ENCODE results near the gene APOBEC3F. TPM values are rescaled to one million over a fixed set of nuclear protein-coding genes. Genes with fewer than 3 reads are reported as not detected.
"Not testable (repeated sequence)": the region's sequence is repeated elsewhere in the genome, so short reads cannot be mapped to it uniquely, and the experiment has no call there.

The APOBEC3F gene
- total RNA-seq, 1 donor = 5.6 TPM

DNA sequence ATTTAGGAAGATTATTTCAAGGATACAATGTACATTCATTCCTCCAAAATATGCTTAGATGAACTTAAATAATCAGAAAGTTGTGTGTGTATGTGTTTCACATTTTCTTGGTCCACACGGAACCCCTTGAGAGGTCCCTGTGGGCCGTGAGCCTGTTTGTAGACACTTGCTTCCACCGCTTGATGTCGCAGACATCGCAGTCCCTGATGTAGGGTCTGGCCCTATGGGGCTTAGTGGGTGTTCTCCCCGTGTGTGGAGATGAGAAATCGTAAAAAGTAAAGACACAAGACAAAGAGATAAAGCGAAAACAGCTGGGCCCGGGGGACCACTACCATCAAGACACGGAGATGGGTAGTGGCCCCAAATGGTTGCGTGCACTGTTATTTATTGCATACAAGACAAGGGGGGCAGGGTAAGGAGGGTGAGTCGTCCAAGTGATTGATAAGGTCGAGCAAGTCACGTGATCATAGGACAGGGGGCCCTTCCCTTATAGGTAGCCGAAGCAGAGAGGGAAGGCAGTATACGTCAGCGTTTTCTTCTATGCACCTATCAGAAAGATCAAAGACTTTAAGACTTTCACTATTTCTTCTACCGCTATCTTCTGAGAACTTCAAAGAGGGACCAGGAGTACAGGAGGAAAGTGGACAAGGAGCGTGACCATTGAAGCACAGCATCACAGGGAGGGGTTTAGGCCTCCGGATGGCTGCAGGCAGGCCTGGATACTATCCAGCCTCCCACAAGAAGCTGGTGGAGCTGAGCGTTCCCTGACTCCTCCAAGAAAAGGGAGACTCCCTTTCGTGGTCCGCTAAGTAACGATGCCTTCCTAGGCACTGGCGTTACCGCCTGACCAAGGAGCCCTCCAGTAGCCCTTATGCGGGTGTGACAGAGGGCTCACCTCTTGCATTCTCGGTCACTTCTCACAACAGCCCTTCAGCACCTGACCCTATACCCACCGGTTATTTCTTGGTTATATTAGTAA lies 27.8 kb upstream of the APOBEC3F start:
- TF ChIP-seq, protein P1, sequence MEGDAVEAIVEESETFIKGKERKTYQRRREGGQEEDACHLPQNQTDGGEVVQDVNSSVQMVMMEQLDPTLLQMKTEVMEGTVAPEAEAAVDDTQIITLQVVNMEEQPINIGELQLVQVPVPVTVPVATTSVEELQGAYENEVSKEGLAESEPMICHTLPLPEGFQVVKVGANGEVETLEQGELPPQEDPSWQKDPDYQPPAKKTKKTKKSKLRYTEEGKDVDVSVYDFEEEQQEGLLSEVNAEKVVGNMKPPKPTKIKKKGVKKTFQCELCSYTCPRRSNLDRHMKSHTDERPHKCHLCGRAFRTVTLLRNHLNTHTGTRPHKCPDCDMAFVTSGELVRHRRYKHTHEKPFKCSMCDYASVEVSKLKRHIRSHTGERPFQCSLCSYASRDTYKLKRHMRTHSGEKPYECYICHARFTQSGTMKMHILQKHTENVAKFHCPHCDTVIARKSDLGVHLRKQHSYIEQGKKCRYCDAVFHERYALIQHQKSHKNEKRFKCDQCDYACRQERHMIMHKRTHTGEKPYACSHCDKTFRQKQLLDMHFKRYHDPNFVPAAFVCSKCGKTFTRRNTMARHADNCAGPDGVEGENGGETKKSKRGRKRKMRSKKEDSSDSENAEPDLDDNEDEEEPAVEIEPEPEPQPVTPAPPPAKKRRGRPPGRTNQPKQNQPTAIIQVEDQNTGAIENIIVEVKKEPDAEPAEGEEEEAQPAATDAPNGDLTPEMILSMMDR (IDR thresholded peaks at IDR 0.05; ENCODE audit: insufficient read depth, low read depth, low read length) = no peak
- DNase-seq (ENCODE audit: low read depth) = peak; percentile 8
- H3K4me3 ChIP-seq (ENCODE audit: low read depth, low read length) = no peak overlapping the region

DNA sequence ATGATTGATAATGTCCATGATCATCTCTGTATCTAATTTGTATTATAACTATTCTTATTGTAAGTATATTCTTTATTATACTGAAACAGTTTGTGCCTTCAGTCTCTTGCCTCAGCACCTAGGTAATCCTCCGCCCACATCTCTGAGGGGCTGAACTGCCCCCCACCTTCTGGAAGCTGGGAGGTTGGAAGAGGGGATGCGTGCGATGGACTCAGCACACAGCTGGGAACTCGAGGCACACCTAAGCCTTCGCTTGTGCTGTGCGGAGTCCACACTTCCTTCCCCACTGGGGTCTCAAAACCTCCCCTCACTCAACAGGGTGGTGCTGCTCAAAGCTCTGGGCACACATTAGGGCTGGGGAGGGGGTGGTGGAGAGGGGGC lies 27.1 kb upstream of the APOBEC3F start:
- H3K4me3 ChIP-seq (ENCODE audit: low read depth, low read length) = peak overlapping the region; percentile 69
- DNase-seq (ENCODE audit: low read depth) = not testable (repeated sequence)

DNA sequence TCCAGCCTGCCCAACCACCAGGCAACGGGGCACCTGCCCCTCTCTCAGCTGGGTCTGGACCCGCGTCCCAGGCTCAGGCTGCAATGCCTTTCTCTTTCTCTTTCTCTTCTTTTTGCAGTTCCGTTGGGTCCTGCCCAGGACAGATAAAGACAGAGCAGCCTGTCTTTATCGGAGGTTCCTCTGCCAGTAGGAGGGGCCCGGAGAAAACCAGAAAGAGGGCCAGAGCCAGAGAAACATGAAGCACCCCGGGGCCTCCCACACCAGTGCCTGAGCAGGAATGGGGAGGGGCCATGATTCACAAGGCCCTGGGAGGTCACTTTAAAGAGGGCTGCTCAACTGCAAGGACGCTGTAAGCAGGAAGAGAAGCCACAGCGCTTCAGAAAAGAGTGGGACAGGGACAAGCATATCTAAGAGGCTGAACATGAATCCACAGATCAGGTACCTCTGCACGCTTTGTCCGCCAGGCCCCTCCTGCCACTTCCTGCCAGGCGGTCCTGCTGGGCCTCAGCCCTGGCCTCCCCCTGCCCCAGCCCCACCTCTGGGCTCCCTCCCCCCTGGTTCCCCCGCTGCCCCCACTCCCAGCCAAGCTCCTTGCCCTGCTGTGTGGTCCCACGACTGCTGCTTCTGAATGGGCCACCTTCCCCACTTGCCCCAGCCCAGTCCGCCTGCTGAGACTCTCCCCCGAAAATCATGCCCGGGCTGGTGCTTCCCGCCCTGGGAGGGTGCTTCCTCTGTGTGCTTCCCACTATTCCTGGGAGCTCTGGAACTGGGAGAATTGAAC lies 26.5 kb upstream of the APOBEC3F start, which contains the start of gene APOBEC3C:
Gene APOBEC3C (plus strand): TSS at position 316 of the 781 bp plus-strand sequence. CDS start 106 bp downstream, at position 422.
- peak within 1 kb of the TSS; percentile 69 for H3K4me3 ChIP-seq (ENCODE audit: low read depth, low read length)
- DNase-seq (ENCODE audit: low read depth) = peak; percentile 95
- TF ChIP-seq, protein P1 (IDR thresholded peaks at IDR 0.05; ENCODE audit: insufficient read depth, low read depth, low read length) = peak; percentile 22

DNA sequence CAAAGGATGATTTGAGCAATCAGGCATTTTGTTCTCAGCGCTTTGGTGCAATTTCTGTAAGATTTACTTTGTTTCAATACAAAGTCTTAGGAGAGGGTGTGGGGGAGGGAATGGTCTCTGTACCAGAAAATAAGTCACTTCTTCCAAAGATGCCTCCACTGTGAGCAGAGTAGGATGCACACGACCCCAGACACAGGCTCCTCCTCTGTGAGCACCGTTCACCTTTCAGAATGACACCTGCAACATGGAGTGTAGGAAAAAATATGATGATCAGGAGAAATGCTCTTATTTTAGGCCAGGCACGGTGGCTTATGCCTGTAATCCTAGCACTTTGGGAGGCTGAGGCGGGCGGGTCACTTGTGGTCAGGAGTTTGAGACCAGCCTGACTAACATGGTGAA lies 25.9 kb upstream of the APOBEC3F start:
- peak; percentile 10 for DNase-seq (ENCODE audit: low read depth)
- peak overlapping the region; percentile 69 for H3K4me3 ChIP-seq (ENCODE audit: low read depth, low read length)

DNA sequence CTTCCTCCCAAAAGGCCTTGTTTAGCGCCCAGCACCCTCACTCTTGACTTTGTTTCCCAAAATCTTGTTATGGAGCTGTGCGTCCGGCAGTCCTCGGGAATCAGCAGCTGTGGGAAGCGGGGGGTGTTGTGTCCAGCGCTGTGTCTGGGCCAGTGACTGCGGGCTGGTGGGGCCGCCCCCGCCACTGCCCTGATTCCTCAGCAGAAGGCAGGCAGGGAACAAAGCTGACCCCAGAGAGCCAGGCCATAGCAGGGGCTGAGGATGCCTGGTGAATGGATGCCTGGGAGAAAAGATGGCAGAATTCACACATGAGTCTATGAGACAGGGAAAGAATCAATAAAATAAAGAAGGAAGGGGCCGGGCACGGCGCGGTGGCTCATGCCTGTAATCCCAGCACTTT lies 24.1 kb upstream of the APOBEC3F start:
- no peak for DNase-seq (ENCODE audit: low read depth)
- TF ChIP-seq, protein P1 (IDR thresholded peaks at IDR 0.05; ENCODE audit: insufficient read depth, low read depth, low read length) = no peak
- no peak overlapping the region for H3K4me3 ChIP-seq (ENCODE audit: low read depth, low read length)

DNA sequence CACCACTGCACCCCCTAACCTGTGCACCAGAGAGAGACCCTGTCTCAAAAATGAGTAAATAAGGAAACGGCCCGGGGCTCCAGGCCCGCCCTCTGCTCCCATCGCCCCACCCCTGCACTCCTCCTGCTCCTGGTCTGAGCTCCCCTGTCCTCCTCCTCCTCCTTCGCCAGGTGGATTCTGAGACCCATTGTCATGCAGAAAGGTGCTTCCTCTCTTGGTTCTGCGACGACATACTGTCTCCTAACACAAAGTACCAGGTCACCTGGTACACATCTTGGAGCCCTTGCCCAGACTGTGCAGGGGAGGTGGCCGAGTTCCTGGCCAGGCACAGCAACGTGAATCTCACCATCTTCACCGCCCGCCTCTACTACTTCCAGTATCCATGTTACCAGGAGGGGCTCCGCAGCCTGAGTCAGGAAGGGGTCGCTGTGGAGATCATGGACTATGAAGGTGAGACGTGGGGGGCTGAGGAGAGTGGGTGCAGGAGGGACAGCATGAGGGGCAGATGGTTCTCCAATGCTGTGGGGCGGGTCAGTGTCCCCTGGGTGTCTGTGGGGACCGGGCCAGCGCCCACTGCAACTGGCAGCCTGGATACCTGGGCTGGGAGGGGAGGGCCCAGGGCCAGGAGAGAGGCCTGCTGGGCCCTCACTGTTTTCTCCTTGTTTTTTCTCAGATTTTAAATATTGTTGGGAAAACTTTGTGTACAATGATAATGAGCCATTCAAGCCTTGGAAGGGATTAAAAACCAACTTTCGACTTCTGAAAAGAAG lies 22.9 kb upstream of the APOBEC3F start:
- no peak overlapping the region for H3K4me3 ChIP-seq (ENCODE audit: low read depth, low read length)
- TF ChIP-seq, protein P1 (IDR thresholded peaks at IDR 0.05; ENCODE audit: insufficient read depth, low read depth, low read length) = no peak
- no peak for DNase-seq (ENCODE audit: low read depth)

DNA sequence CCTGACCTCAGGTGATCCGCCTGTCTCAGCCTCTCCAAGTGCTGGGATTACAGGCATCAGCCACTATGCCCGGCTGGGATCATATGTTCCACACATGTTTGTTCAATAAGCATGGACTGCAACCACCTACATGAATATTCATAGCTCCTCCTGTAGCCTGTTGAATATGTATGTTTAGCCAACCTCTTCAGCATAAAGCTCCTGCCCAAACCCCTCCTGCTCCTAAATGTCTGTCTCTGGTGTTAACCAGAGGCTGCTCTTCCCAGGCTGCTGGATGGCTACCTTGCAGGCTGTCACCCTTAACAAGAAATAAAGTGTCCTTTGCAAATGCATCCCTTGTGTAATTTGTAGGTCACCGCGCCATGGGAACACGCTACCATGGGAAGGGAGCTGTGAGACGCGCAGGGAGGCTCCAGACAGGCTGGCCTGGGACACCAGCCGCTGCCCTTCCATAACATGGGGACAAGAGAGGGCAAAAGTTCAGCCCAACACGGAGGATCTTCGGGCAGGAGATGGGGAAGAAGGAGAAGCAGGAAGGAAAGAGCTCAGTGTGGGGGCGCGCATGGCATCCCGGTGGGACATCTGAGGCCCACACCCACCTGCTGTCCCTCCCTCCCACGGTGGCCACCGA lies 20.5 kb upstream of the APOBEC3F start:
- DNase-seq (ENCODE audit: low read depth) = peak; percentile 43
- H3K4me3 ChIP-seq (ENCODE audit: low read depth, low read length) = peak overlapping the region; percentile 34
